Smooth muscle cell (in vitro differentiated cells): ENCODE results near the gene TYK2. TPM values are rescaled to one million over a fixed set of nuclear protein-coding genes. Genes with fewer than 3 reads are reported as not detected.

Source experiments
- DNase-seq: peaks from one replicate; lab custom pipeline; 2025; ENCODE audit not compliant: unreplicated experiment; lab: John Stamatoyannopoulos, UW
- H2AFZ ChIP-seq: fragments of 200-600 bp; sonication (generic); 2 replicates; pipeline ENCODE4 v1.6.0; 2016; ENCODE audit warnings: antibody characterized with exemption, low read depth, mild to moderate bottlenecking
- H3F3A ChIP-seq: fragments of 200-600 bp; sonication (generic); 2 replicates; pipeline ENCODE4 v1.6.0; 2017; ENCODE audit warnings: antibody characterized with exemption, low read depth
- H3K27ac ChIP-seq: fragments of 200-600 bp; sonication (generic); 2 replicates; pipeline ENCODE4 v1.5.1; 2016; ENCODE audit warnings: low read depth, mild to moderate bottlenecking
- H3K27me3 ChIP-seq: fragments of 200-600 bp; sonication (generic); 2 replicates; pipeline ENCODE4 v1.6.1; 2016; ENCODE audit warnings: low read depth, mild to moderate bottlenecking
- H3K36me3 ChIP-seq: fragments of 200-600 bp; sonication (generic); 2 replicates; pipeline ENCODE4 v1.5.1; 2016; ENCODE audit warnings: low read depth
- H3K4me1 ChIP-seq: fragments of 200-600 bp; sonication (generic); 2 replicates; pipeline ENCODE4 v1.5.1; 2016; ENCODE audit warnings: low read depth
- H3K4me2 ChIP-seq: fragments of 200-600 bp; sonication (generic); 2 replicates; pipeline ENCODE4 v1.6.0; 2016; ENCODE audit warnings: mild to moderate bottlenecking
- H3K4me3 ChIP-seq: fragments of 200-600 bp; sonication (generic); 2 replicates; pipeline ENCODE4 v1.5.1; 2016; ENCODE audit warnings: mild to moderate bottlenecking
- H3K79me2 ChIP-seq: fragments of 200-600 bp; sonication (generic); 2 replicates; pipeline ENCODE4 v1.6.0; 2016; ENCODE audit warnings: low read depth, mild to moderate bottlenecking
- H3K9ac ChIP-seq: fragments of 200-600 bp; sonication (generic); 2 replicates; pipeline ENCODE4 v1.6.0; 2016; ENCODE audit warnings: low read depth
- H3K9me3 ChIP-seq: fragments of 200-600 bp; sonication (generic); replicated peaks from 2 replicates; pipeline ENCODE4 v1.5.1; 2016; ENCODE audit warnings: low read depth
- H4K20me1 ChIP-seq: fragments of 200-600 bp; sonication (generic); 2 replicates; pipeline ENCODE4 v1.6.0; 2016; ENCODE audit warnings: low read depth
- CTCF ChIP-seq: fragments of 200-600 bp; sonication (generic); IDR thresholded peaks from 2 replicates; pipeline ENCODE4 v1.5.1; 2017; ENCODE audit warnings: borderline replicate concordance, mild to moderate bottlenecking, antibody characterized with exemption; ENCODE audit not compliant: insufficient read depth, poor library complexity, severe bottlenecking
- WGBS: methylation state at CpG from one replicate; pipeline ENCODE4 v1.1.7; 2016; ENCODE audit warnings: low lambda C conversion rate; 5-methylcytosine and 5-hydroxymethylcytosine counted together
- polyA plus RNA-seq: library from polyadenylated mRNA; unstranded; fragments of >200 nt; fragmentation: Nextera tagmentation; extraction: Ambion mirVana; gene quantifications from 2 replicates; pipeline ENCODE4 v1.2.1, GENCODE V29; 2016
- total RNA-seq: library from RNA; depleted of rRNA; stranded (reverse); fragments of >200 nt; gene quantifications from 2 replicates; pipeline ENCODE4 v1.2.3, GENCODE V29; 2014

Gene TYK2
- total and polyA plus RNA-seq, 2 experiments from 2014 or later, result 53.1 to 98.4 TPM

- H3K79me2 ChIP-seq, result peaks cover 29% of the 10 kb centered on the region
- no peak for TF ChIP-seq CTCF
- no peaks in the 10 kb centered on the region for H3K27me3 ChIP-seq
- H3F3A ChIP-seq, result no peaks in the 10 kb centered on the region
- no peaks in the 10 kb centered on the region for H3K4me1 ChIP-seq
- H3K9ac ChIP-seq, result no peak overlapping the region
- H3K4me3 ChIP-seq, result no peak overlapping the region
- H3K4me2 ChIP-seq, result no peak overlapping the region
- DNase-seq, result no peak
- H3K9me3 ChIP-seq, result no peaks in the 10 kb centered on the region
- H4K20me1 ChIP-seq, result peaks cover 46% of the 10 kb centered on the region
- H3K36me3 ChIP-seq, result no peaks in the 10 kb centered on the region
- no peak overlapping the region for H2AFZ ChIP-seq
- 100% methylated on average over 19 of the region's 26 CpGs for WGBS
- no peak overlapping the region for H3K27ac ChIP-seq
These were observed 15.1 kb upstream of the TYK2 start for GRCh38 chr19:10395436-10395835.

GRCh38 chr19:10395003-10395402 lies 14.6 kb upstream of the TYK2 start:
- Histone ChIP-seq H2AFZ (no peak overlapping the region), H3K79me2 (peaks cover 25% of the 10 kb centered on the region), H3K4me1 (no peaks in the 10 kb centered on the region), H3K27ac (no peak overlapping the region), H3K9ac (no peak overlapping the region), H3K4me2 (no peak overlapping the region), H3K4me3 (no peak overlapping the region), H3K36me3 (no peaks in the 10 kb centered on the region), H3K9me3 (no peaks in the 10 kb centered on the region), H4K20me1 (peaks cover 46% of the 10 kb centered on the region), H3K27me3 (no peaks in the 10 kb centered on the region), H3F3A (no peaks in the 10 kb centered on the region)
- WGBS, result 97% methylated on average over 12 of the region's 12 CpGs
- TF ChIP-seq CTCF, result no peak
- DNase-seq, result no peak

- peaks cover 27% of the 10 kb centered on the region for H4K20me1 ChIP-seq
These were observed 12.8 kb upstream of the TYK2 start for GRCh38 chr19:10393137-10393536.

More at GRCh38 chr19:10393137-10393536, 12.8 kb upstream of the TYK2 start:
- no peak overlapping the region for H3K27ac ChIP-seq
- no peaks in the 10 kb centered on the region for H3K36me3 ChIP-seq
- 97% methylated on average over 24 of the region's 24 CpGs for WGBS
- no peaks in the 10 kb centered on the region for H3F3A ChIP-seq
- H3K4me2 ChIP-seq, result no peak overlapping the region
- H3K4me1 ChIP-seq, result no peaks in the 10 kb centered on the region
- H3K79me2 ChIP-seq, result peaks cover 6% of the 10 kb centered on the region
- H3K9ac ChIP-seq, result no peak overlapping the region
- no peaks in the 10 kb centered on the region for H3K9me3 ChIP-seq
- H2AFZ ChIP-seq, result no peak overlapping the region
- TF ChIP-seq CTCF, result no peak
- no peak for DNase-seq
- no peaks in the 10 kb centered on the region for H3K27me3 ChIP-seq
- no peak overlapping the region for H3K4me3 ChIP-seq
